Mesothelial cell of epicardium (in vitro differentiated cells): ENCODE data around the gene CYP2D6. TPM values are rescaled to one million over a fixed set of nuclear protein-coding genes. Genes with fewer than 3 reads are reported as not detected.

Source experiments
- DNase-seq, 2 experiments: peaks; one replicate each; pipeline ENCODE4 v3.0.0; 2021; ENCODE audit warnings: low spot score in 2 of 2; ENCODE audit not compliant: unreplicated experiment in 2 of 2
- H3K27ac Mint-ChIP-seq: 2 replicates; pipeline ENCODE4 v1.8.0; 2021; ENCODE audit warnings: mixed read lengths
- H3K27me3 Mint-ChIP-seq: 2 replicates; pipeline ENCODE4 v1.8.0; 2021; ENCODE audit warnings: low read depth, mixed read lengths
- H3K36me3 Mint-ChIP-seq: 2 replicates; pipeline ENCODE4 v1.8.0; 2021; ENCODE audit warnings: mixed read lengths
- H3K4me1 Mint-ChIP-seq: 2 replicates; pipeline ENCODE4 v1.8.0; 2021; ENCODE audit warnings: mixed read lengths
- H3K4me3 Mint-ChIP-seq: 2 replicates; pipeline ENCODE4 v1.8.0; 2021; ENCODE audit warnings: mild to moderate bottlenecking, moderate library complexity, mixed read lengths
- H3K9me3 Mint-ChIP-seq: 2 replicates; pipeline ENCODE4 v1.8.0; 2021; ENCODE audit warnings: mixed read lengths
- CTCF ChIP-seq: fragments of 200-600 bp; sonication (generic); IDR thresholded peaks from one replicate; pipeline ENCODE4 v1.5.0; 2021; ENCODE audit warnings: antibody characterized with exemption; ENCODE audit not compliant: unreplicated experiment
- total RNA-seq: library from RNA; stranded (reverse); gene quantifications from 3 replicates; pipeline ENCODE4 v1.2.1, GENCODE V29; 2021

CYP2D6 gene
- total RNA-seq, 1 donor from 2014 or later, result 7.2 TPM

GRCh38 chr22:42162728-42163489 lies 32.3 kb upstream of the CYP2D6 start:
- Mint-ChIP-seq H3K27ac (no peak overlapping the region), H3K27me3 (no peaks in the 10 kb centered on the region), H3K36me3 (peaks cover 18% of the 10 kb centered on the region), H3K4me3 (no peak overlapping the region), H3K4me1 (peaks cover 2% of the 10 kb centered on the region), H3K9me3 (no peaks in the 10 kb centered on the region)
- no peak for DNase-seq
- TF ChIP-seq CTCF, result no peak

GRCh38 chr22:42160830-42161696 lies 30.5 kb upstream of the CYP2D6 start:
- no peak for DNase-seq
- Mint-ChIP-seq H3K27ac (no peak overlapping the region), H3K4me3 (no peak overlapping the region), H3K4me1 (peaks cover 2% of the 10 kb centered on the region), H3K9me3 (no peaks in the 10 kb centered on the region), H3K27me3 (no peaks in the 10 kb centered on the region), H3K36me3 (peaks cover 23% of the 10 kb centered on the region)
- no peak for TF ChIP-seq CTCF

- Mint-ChIP-seq H3K27me3 (no peaks in the 10 kb centered on the region), H3K4me1 (peaks cover 2% of the 10 kb centered on the region), H3K36me3 (peaks cover 31% of the 10 kb centered on the region), H3K9me3 (no peaks in the 10 kb centered on the region), H3K4me3 (no peak overlapping the region), H3K27ac (no peak overlapping the region)
- no peak for TF ChIP-seq CTCF
- no peak for DNase-seq
These were observed 29.6 kb upstream of the CYP2D6 start for GRCh38 chr22:42160251-42160650.

- no peak for DNase-seq
- peaks cover 2% of the 10 kb centered on the region for H3K4me1 Mint-ChIP-seq
- no peak overlapping the region for H3K27ac Mint-ChIP-seq
- no peak overlapping the region for H3K4me3 Mint-ChIP-seq
- no peak for TF ChIP-seq CTCF
- no peaks in the 10 kb centered on the region for H3K9me3 Mint-ChIP-seq
- H3K27me3 Mint-ChIP-seq, result no peaks in the 10 kb centered on the region
- H3K36me3 Mint-ChIP-seq, result peaks cover 30% of the 10 kb centered on the region
These were observed 28.0 kb upstream of the CYP2D6 start for GRCh38 chr22:42158456-42159132.

GRCh38 chr22:42156598-42156997 lies 26.0 kb upstream of the CYP2D6 start:
- Mint-ChIP-seq H3K27me3 (no peaks in the 10 kb centered on the region), H3K4me3 (no peak overlapping the region), H3K9me3 (no peaks in the 10 kb centered on the region), H3K4me1 (peaks cover 2% of the 10 kb centered on the region), H3K36me3 (peaks cover 30% of the 10 kb centered on the region), H3K27ac (no peak overlapping the region)
- DNase-seq, result no peak
- TF ChIP-seq CTCF, result no peak
